Vagina (tissue), 2 donors: Measurements from ENCODE around the gene TBC1D10B. TPM values are rescaled to one million over a fixed set of nuclear protein-coding genes. Genes with fewer than 3 reads are reported as not detected.

Experiments
- DNase-seq, 2 donors: peaks; one replicate each; pipeline ENCODE4 v3.0.0-alpha.2; 2017; ENCODE audit errors: extremely low spot score in 2 of 2
- H3K27ac ChIP-seq: fragments of 200-600 bp; sonication (generic); one replicate; pipeline ENCODE4 v1.5.1; 2019
- H3K27me3 ChIP-seq: fragments of 200-600 bp; sonication (generic); one replicate; pipeline ENCODE4 v1.5.1; 2019
- H3K36me3 ChIP-seq, 2 donors: fragments of 200-600 bp; sonication (generic); one replicate each; pipeline ENCODE4 v1.5.1; 2017 to 2019
- H3K4me1 ChIP-seq: fragments of 200-600 bp; sonication (generic); one replicate; pipeline ENCODE4 v1.5.1; 2019
- H3K4me3 ChIP-seq, 2 donors: fragments of 200-600 bp; sonication (generic); 1 replicate in 1 of 2; 2 replicates in 1 of 2; pipeline ENCODE4 v1.5.1; 2016 to 2019
- H3K9me3 ChIP-seq: fragments of 200-600 bp; sonication (generic); one replicate; pipeline ENCODE4 v1.5.1; 2019
- POLR2A ChIP-seq, 2 donors: fragments of 450-650 bp; IDR thresholded peaks; one replicate each; pipeline ENCODE4 v1.6.1; 2017; ENCODE audit warnings: antibody characterized with exemption in 2 of 2, mild to moderate bottlenecking in 2 of 2, moderate library complexity in 2 of 2
- POLR2AphosphoS5 ChIP-seq, 2 donors: sonication (generic); formaldehyde crosslinking; IDR thresholded peaks; one replicate each; pipeline ENCODE4 v1.9.0; 2017; ENCODE audit warnings: antibody characterized with exemption in 2 of 2, mild to moderate bottlenecking in 2 of 2, low read depth in 1 of 2; ENCODE audit not compliant: insufficient read depth in 1 of 2
- intact Hi-C: fragments of 100-400 bp; cut with DNase I; formaldehyde crosslinking; loops from one replicate; pipeline ENCODE4 v1.15.1; 2023
- total RNA-seq: library from RNA; depleted of rRNA; stranded (reverse); fragments of >200 nt; gene quantifications from one replicate; pipeline ENCODE4 v1.2.3, GENCODE V29; 2016
- TF ChIP-seq, protein P1 (sequence below), 3 experiments: fragments of 450-650 bp in 2 of 3; fragments of 200-600 bp in 1 of 3; sonication (generic) in 1 of 3; IDR thresholded peaks; one replicate each; pipeline ENCODE4 v1.5.1; 2017 to 2019; ENCODE audit warnings: antibody characterized with exemption in 3 of 3, mild to moderate bottlenecking in 2 of 3, moderate library complexity in 2 of 3

TBC1D10B gene
- total RNA-seq, 1 donor from 2014 or later: 42.2 TPM

DNA sequence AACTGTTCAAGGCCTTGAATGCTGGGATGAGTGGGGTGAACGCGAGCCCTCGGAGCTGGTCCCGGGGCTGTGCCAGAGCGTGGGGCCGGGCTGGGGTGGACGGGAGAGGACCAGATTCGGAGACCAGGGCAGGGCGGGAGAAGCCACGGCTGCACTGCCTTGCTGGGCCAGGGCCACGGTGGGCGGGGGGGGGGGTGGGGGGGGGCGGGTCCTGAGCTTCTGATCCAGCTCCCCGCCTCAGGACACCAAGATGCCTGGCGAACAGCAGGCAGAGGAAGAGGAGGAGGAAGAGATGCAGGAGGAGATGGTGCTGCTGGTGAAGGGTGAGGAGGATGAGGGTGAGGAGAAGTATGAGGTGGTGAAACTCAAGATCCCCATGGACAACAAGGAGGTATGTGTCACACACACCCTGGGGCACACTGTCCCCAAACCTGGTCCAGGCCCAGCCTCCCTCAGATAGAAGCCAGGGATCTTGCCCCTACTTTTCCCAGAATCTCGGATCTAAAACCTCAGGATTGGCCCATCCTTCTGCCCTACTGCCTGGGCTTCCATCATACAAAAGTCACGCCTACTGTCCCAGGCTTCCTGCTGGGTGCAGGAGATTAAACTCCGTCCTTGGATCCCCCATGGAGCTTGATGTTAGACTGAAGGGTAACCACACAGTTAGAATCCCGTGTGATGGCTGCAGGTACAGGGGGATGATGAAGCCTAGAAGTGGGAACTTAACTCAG lies 37.7 kb upstream of the TBC1D10B start:
- Histone ChIP-seq H3K27me3 (no peaks in the 10 kb centered on the region), H3K4me3 (peak overlapping the region; percentile 73 to 74), H3K9me3 (no peaks in the 10 kb centered on the region), H3K27ac (peak overlapping the region; percentile 79), H3K4me1 (peaks cover 28% of the 10 kb centered on the region), H3K36me3 (peaks cover 0 to 5% of the 10 kb centered on the region in 2 donors)
- TF ChIP-seq, protein P1, sequence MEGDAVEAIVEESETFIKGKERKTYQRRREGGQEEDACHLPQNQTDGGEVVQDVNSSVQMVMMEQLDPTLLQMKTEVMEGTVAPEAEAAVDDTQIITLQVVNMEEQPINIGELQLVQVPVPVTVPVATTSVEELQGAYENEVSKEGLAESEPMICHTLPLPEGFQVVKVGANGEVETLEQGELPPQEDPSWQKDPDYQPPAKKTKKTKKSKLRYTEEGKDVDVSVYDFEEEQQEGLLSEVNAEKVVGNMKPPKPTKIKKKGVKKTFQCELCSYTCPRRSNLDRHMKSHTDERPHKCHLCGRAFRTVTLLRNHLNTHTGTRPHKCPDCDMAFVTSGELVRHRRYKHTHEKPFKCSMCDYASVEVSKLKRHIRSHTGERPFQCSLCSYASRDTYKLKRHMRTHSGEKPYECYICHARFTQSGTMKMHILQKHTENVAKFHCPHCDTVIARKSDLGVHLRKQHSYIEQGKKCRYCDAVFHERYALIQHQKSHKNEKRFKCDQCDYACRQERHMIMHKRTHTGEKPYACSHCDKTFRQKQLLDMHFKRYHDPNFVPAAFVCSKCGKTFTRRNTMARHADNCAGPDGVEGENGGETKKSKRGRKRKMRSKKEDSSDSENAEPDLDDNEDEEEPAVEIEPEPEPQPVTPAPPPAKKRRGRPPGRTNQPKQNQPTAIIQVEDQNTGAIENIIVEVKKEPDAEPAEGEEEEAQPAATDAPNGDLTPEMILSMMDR (IDR thresholded peaks at IDR 0.05): no peak
- TF ChIP-seq POLR2A (IDR thresholded peaks at IDR 0.05): no peak
- no peak for TF ChIP-seq POLR2AphosphoS5 (IDR thresholded peaks at IDR 0.05; ENCODE audit: insufficient read depth in 1 of 2, low read depth in 1 of 2)
- no peak for DNase-seq
- intact Hi-C loops: loop anchor here (10.0 kb wide), 1 partner anchor 343 kb away; the partner anchor contains the start of gene ALDOA

DNA sequence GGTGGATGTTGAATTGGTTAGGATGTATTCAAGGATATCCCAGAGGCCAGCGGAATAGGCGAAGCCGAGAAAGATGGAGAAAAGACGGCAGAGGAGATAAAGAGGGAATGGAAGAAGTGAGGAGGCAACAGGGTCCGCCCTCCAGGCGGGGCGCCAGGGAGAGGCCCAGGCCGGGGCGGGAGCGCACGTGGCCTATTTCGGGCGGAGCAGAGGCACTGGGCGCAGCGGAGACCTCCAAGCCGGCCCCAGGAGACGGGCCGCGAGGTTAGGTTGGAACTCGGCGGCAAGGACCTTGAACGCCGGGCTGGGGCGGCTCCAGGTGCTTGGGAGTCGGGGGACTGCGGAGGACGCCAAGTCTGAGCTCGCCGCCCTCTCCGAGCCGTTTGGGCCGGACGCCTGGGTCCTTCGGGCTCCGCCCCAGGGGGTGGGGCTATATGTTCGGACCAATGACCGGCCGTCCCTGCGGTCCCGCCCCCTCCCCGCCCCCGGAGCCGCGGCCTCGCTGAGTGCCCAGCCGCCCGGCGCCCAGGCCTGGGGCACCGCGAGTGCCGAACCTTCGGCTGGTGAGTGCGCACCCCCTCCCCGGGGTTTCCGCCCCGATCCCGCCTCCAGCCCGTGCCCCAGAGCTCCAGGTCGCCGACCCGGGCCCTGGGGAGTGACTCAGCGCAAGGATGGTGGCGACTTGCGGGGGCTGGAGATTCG lies 37.0 kb upstream of the TBC1D10B start, which contains the start of gene ZNF771:
Gene ZNF771 (plus strand): TSS at position 505 of the 702 bp plus-strand sequence. CDS start 448 bp downstream, outside the sequence.
- H3K9me3 ChIP-seq: no peaks in the 10 kb centered on the region
- DNase-seq: no peak
- H3K4me3 ChIP-seq: peak within 1 kb of the TSS; percentile 73 to 74
- intact Hi-C loops: loop anchor here (10.0 kb wide), 1 partner anchor 342 kb away; the partner anchor contains the start of gene ALDOA
- peaks cover 0 to 5% of the 10 kb centered on the region in 2 donors for H3K36me3 ChIP-seq
- H3K27ac ChIP-seq: peak within 1 kb of the TSS; percentile 79
- TF ChIP-seq, protein P1 (IDR thresholded peaks at IDR 0.05): no peak
- TF ChIP-seq POLR2A (IDR thresholded peaks at IDR 0.05) (peak in 1 of 2 donors; percentile 27), POLR2AphosphoS5 (IDR thresholded peaks at IDR 0.05; ENCODE audit: insufficient read depth in 1 of 2, low read depth in 1 of 2) (peak; percentile 67 to 93)
- H3K4me1 ChIP-seq: peaks cover 28% of the 10 kb centered on the region
- H3K27me3 ChIP-seq: no peaks in the 10 kb centered on the region

DNA sequence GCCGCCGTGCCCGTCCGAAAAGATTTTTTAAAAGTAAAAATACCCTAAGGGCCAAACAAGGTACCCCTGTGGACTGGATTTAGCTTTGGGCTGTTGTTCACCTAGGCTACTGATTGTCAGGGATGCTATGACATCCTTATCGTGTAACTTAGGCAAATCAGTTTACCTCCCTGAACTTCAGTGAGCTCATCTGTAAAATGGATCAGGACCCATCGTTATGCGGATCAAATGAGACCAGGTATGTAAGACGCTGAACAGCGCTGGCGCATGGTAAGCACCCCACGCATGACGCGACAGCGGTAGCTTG lies 36.5 kb upstream of the TBC1D10B start:
- Histone ChIP-seq H3K4me3 (peak overlapping the region; percentile 73 to 74), H3K9me3 (no peaks in the 10 kb centered on the region), H3K27ac (peak overlapping the region; percentile 79), H3K4me1 (peaks cover 28% of the 10 kb centered on the region), H3K36me3 (peaks cover 0 to 5% of the 10 kb centered on the region in 2 donors), H3K27me3 (no peaks in the 10 kb centered on the region)
- TF ChIP-seq POLR2AphosphoS5 (IDR thresholded peaks at IDR 0.05; ENCODE audit: insufficient read depth in 1 of 2, low read depth in 1 of 2): no peak
- TF ChIP-seq POLR2A (IDR thresholded peaks at IDR 0.05): no peak
- TF ChIP-seq, protein P1 (IDR thresholded peaks at IDR 0.05): no peak
- intact Hi-C loops: loop anchor here (10.0 kb wide), 1 partner anchor 342 kb away; the partner anchor contains the start of gene ALDOA
- DNase-seq: no peak

DNA sequence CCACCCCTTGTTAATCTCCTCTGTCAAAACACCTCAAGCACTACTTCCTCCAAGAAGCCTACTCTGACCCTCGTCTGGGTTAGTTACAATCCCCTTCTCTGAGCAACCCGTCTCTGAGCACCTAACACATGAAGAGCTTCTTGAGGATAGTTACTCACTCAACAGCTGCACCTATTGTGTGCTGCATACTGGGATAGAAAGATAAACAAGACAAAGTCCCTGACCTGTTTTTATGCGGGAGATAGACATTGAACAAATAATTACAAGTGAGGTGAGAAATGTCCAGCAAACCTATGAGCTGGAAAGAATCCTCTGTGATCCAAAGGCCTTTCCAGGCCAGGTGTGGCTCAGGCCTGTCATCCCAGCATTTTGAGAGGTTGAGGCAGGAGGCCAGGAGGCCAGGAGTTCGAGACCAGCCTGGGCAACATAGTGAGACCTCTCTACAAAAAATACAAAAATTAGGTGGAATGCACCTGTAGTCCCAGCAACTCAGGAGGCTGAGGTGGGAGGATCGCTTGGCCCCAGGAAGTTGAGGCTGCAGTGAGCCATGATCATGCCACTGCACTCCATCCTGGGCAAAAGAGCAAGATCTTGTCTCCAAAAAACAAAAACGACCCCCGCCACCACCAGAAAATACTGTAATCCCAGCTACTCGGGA lies 31.6 kb upstream of the TBC1D10B start:
- Histone ChIP-seq H3K4me1 (peaks cover 36% of the 10 kb centered on the region), H3K27ac (no peak overlapping the region), H3K36me3 (no peaks in the 10 kb centered on the region), H3K9me3 (no peaks in the 10 kb centered on the region), H3K27me3 (no peaks in the 10 kb centered on the region), H3K4me3 (no peak overlapping the region)
- DNase-seq: no peak
- intact Hi-C loops: loop anchor here (10.0 kb wide), 1 partner anchor 337 kb away; the partner anchor contains the start of gene ALDOA
- TF ChIP-seq, protein P1 (IDR thresholded peaks at IDR 0.05): no peak
- no peak for TF ChIP-seq POLR2A (IDR thresholded peaks at IDR 0.05)
- TF ChIP-seq POLR2AphosphoS5 (IDR thresholded peaks at IDR 0.05; ENCODE audit: insufficient read depth in 1 of 2, low read depth in 1 of 2): no peak
